Right cardiac atrium (tissue), 5 donors: Measurements from ENCODE around the gene CFAP68. TPM values are rescaled to one million over a fixed set of nuclear protein-coding genes. Genes with fewer than 3 reads are reported as not detected.

ENCODE experiments used
- ATAC-seq, 2 donors: fragments of 200-7000 bp; cut with Tn5 transposase; one replicate each; pipeline versions ENCODE4 v1.8.0 to v1.9.1; 2020; ENCODE audit warnings: moderate library complexity in 2 of 2, mild to moderate bottlenecking in 1 of 2
- DNase-seq, 3 donors: peaks; one replicate each; pipeline ENCODE4 v3.0.0-alpha.2; 2020
- H3K27ac ChIP-seq: one replicate; pipeline ENCODE4 v1.5.1; 2013; ENCODE audit warnings: mild to moderate bottlenecking, low read length, control low read depth, moderate library complexity
- H3K27me3 ChIP-seq: one replicate; pipeline ENCODE4 v1.6.1; 2013; ENCODE audit not compliant: control insufficient read depth, insufficient read depth
- H3K4me1 ChIP-seq: one replicate; pipeline ENCODE4 v1.6.1; 2013; ENCODE audit warnings: low read length; ENCODE audit not compliant: control insufficient read depth, insufficient read depth
- H3K4me3 ChIP-seq: one replicate; pipeline ENCODE4 v1.5.1; 2013; ENCODE audit warnings: low read length, control low read depth
- H3K9me3 ChIP-seq: one replicate; pipeline ENCODE4 v1.6.1; 2013; ENCODE audit warnings: low read length; ENCODE audit not compliant: control insufficient read depth
- WGBS: extraction: QIAGEN DNeasy Blood & Tissue Kit; methylation state at CpG from one replicate; pipeline ENCODE4 v1.1.7; 2013; 5-methylcytosine and 5-hydroxymethylcytosine counted together
- intact Hi-C, 4 donors: fragments of 100-400 bp; cut with DNase I; formaldehyde crosslinking; loops; one replicate each; pipeline versions ENCODE4 v1.11.0 to v1.14.0; 2022 to 2023
- long read RNA-seq, 4 donors: library from polyadenylated mRNA; unstranded; transcript quantifications; one replicate each; pipeline ENCODE4 v2.0.0, GENCODE V29; 2020 to 2021
- polyA plus RNA-seq: library from polyadenylated mRNA; stranded (reverse); fragments of 200-250 nt; gene quantifications from one replicate; pipeline ENCODE4 v1.2.3, GENCODE V29; 2013
- total RNA-seq, 4 donors: library from RNA; stranded (reverse); fragmentation: NEBNext Ultra II Directional; extraction: Animal tissue kit (Norgen Biotek cat#: 25700); gene quantifications; one replicate each; pipeline ENCODE4 v1.2.1, GENCODE V29; 2021
- donor health status: healthy with polysubstance abuse.
- donor health status: DM: no; HTN: yes; CAD: no.
- donor health status: DM: no; HTN: no; CAD: no.
- donor health status: DM: no; HTN: yes; CAD: no; lungs with severe emphysema.
- donor health status: DM: yes; HTN: yes; CAD: no.

The CFAP68 gene
- total RNA-seq (10 to 100 TPM; 22.8 to 51.1 (median 32.0) TPM), polyA plus RNA-seq (51.5 TPM)
- long read RNA-seq, donor 1, transcript C11orf1-202 (4 exons, 534 nt) = major isoform, 5 of 14 reads
- long read RNA-seq, donor 1, transcript C11orf1-201 (4 exons, 2,885 nt) = major isoform, 5 of 14 reads
- long read RNA-seq, donor 1, partial matches to known transcripts = 0 of 14 reads
- long read RNA-seq, donor 1, other reads (novel, unspliced or antisense) = 0 of 14 reads
- long read RNA-seq, donor 2, transcript C11orf1-202 (4 exons, 534 nt) = major isoform, 8 of 13 reads
- long read RNA-seq, donor 2, partial matches to known transcripts = 0 of 13 reads
- long read RNA-seq, donor 2, other reads (novel, unspliced or antisense) = 1 of 13 reads
- long read RNA-seq, donor 3, partial matches to known transcripts = 0 of 4 reads
- long read RNA-seq, donor 3, other reads (novel, unspliced or antisense) = 1 of 4 reads
- long read RNA-seq, donor 4, partial matches to known transcripts = 0 of 6 reads
- long read RNA-seq, donor 4, other reads (novel, unspliced or antisense) = 0 of 6 reads

- Histone ChIP-seq H3K9me3 (no peaks in the 10 kb centered on the region), H3K4me3 (peak within 1 kb of the TSS; percentile 64), H3K27ac (peak within 1 kb of the TSS; percentile 78), H3K27me3 (no peaks in the 10 kb centered on the region), H3K4me1 (no peaks in the 10 kb centered on the region)
- under 1% methylated on average over 55 of the region's 55 CpGs for WGBS
- ATAC-seq (peak; percentile 97 to 98), DNase-seq (peak; percentile 96 to 98 (median 97))
- intact Hi-C loops = loop anchor here (5.0 to 10.0 kb wide), 4 partner anchors 33 to 103 kb away; partner anchors contain the start of genes DIXDC1 (in 2 of the 4), CRYAB (in 1 of the 4) and HSPB2 (in 1 of the 4)
These were observed at the start of gene CFAP68, which contains the start of gene FDXACB1 for GRCh38 chr11:111878849-111879636. Gene CFAP68 (plus strand): TSS chr11:111879541. CDS start chr11:111879561, 20 bp downstream. Gene FDXACB1 (minus strand): TSS chr11:111879165. CDS start chr11:111879132, 33 bp downstream.

DNA sequence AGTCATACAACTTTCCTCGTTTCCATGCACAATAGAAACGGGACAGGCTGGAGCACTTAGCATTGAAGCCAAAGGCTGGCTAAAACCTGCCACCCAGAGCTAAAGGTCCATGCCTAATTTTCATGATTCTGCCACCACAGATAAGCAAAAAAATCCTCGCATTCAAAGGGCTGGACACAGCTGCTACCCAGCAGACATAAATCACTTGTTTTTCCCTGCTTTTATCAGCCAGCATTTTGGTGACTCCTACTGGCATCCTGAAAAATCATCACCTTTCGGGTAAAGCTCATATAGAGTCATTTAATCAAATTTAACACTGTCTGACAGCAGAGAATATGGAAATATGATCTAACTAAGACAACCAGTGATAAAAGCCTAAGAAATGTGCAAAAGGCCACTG, 45.8 kb upstream of the CFAP68 start:
- 44% methylated on average over 4 of the region's 4 CpGs for WGBS

DNA sequence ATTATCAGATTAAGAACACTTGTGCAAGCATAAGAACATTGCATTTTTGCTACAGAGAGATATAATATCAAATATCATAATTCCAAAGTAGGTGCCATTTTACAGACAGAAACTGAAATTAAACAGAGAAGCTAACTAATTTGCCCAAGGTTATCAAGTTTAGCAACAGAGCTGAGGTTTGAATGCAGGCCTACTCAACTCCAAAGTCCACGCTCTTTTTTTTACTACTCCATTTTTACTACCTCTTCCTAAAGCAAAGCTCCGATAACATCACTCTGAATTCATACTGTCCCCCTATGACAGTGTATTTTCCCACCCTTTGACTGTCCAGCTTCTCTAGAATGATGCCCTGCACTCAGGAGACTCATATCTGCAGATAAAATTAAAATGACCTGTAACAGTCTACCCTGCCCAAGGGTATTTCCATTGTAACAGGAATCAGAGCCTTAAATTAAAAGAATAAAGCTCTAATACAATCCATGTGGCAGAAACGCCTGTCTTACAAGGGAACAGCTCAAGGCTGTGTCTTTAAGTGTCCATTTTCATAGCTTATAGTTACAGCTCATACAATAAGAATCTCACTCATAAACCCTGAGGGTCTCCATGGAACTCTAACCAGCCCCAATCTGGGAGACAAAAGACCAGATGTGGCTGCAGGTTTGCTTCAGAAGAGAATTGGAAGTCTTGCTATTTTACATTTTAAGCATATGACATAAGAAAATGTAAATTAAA, 44.7 kb upstream of the CFAP68 start:
- intact Hi-C loops = loop anchor here (5.0 to 10.0 kb wide), 4 partner anchors 50 to 240 kb away; no protein-coding TSS in a partner anchor
- H3K27me3 ChIP-seq = no peaks in the 10 kb centered on the region
- peaks cover 2% of the 10 kb centered on the region for H3K4me1 ChIP-seq
- DNase-seq (no peak), ATAC-seq (no peak)
- H3K27ac ChIP-seq = no peak overlapping the region
- no peak overlapping the region for H3K4me3 ChIP-seq
- no peaks in the 10 kb centered on the region for H3K9me3 ChIP-seq
- WGBS = 91% methylated on average over 3 of the region's 3 CpGs

More for the DNA sequence above, 45.8 kb upstream of the CFAP68 start:
- DNase-seq (no peak), ATAC-seq (peak in 1 of 2 donors; percentile 31)
- intact Hi-C loops = loop anchor here (5.0 to 10.0 kb wide), 4 partner anchors 49 to 239 kb away; no protein-coding TSS in a partner anchor
- Histone ChIP-seq H3K4me3 (no peak overlapping the region), H3K4me1 (peaks cover 2% of the 10 kb centered on the region), H3K27ac (no peak overlapping the region), H3K27me3 (no peaks in the 10 kb centered on the region), H3K9me3 (no peaks in the 10 kb centered on the region)

GRCh38 chr11:111835665-111836064, 43.7 kb upstream of the CFAP68 start:
- ATAC-seq = no peak
- WGBS = 97% methylated on average over 7 of the region's 7 CpGs
- intact Hi-C loops = loop anchor here in 3 of 4 donors (10.0 kb wide), 3 partner anchors 51 to 241 kb away; no protein-coding TSS in a partner anchor
- Histone ChIP-seq H3K4me1 (peaks cover 2% of the 10 kb centered on the region), H3K9me3 (no peaks in the 10 kb centered on the region), H3K27me3 (no peaks in the 10 kb centered on the region), H3K27ac (peak overlapping the region; percentile 19), H3K4me3 (no peak overlapping the region)
- no peak for DNase-seq

GRCh38 chr11:111836162-111836561, 43.2 kb upstream of the CFAP68 start:
- peaks cover 2% of the 10 kb centered on the region for H3K4me1 ChIP-seq
- no peak for DNase-seq
- WGBS = 79% methylated on average over 1 of the region's 1 CpG
- no peak overlapping the region for H3K4me3 ChIP-seq
- H3K27ac ChIP-seq = no peak overlapping the region
- no peaks in the 10 kb centered on the region for H3K27me3 ChIP-seq
- no peak for ATAC-seq
- H3K9me3 ChIP-seq = no peaks in the 10 kb centered on the region
- intact Hi-C loops = loop anchor here in 3 of 4 donors (10.0 kb wide), 3 partner anchors 51 to 241 kb away; no protein-coding TSS in a partner anchor

DNA sequence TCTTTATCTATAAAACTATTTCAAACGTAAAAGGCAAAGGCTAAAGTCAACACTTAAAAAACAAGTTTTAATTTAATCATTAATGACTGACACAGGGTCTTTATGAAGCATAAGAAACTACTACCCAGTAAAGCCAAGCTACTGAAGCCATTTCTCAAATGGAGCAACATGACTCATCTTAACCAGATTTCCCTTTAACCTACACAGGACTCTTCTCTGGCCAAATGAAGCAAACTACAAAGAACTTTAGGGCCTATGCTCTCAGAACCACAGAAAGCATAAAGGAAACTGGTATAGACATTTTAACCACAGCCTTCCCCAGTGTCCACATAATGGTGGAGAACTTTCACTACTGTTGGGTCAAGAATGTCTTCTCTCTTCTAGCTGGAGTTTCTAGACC, 42.6 kb upstream of the CFAP68 start:
- no peak for DNase-seq
- H3K4me3 ChIP-seq = no peak overlapping the region
- intact Hi-C loops = loop anchor here in 3 of 4 donors (10.0 kb wide), 3 partner anchors 52 to 242 kb away; no protein-coding TSS in a partner anchor
- H3K27ac ChIP-seq = no peak overlapping the region
- 67% methylated on average over 1 of the region's 1 CpG for WGBS
- H3K9me3 ChIP-seq = no peaks in the 10 kb centered on the region
- ATAC-seq = no peak
- no peaks in the 10 kb centered on the region for H3K27me3 ChIP-seq
- H3K4me1 ChIP-seq = peaks cover 2% of the 10 kb centered on the region

DNA sequence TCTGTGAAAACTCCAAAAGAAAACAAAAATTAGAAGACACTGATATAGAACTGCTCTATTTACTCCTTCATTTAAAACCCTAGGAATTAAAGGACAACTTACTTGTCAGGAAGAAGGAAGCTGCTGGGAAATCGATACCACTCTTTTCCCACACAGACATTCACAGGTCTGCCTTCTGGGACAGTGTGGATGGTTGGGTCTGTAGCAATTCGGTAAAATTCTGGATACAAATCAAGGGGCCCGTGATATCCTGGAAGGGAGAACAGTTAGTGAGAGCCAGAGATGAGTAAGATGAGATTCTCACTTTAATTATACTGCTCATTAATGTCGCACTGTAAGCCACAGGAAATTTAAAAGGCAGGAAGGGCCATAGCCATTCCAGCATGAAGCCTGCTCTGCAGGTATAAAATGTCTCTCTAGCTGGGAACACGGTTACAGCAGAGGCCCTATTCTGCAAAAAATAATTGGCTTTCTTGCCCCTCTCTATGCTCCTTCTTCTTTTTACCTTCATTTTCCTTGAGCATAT, 41.9 kb upstream of the CFAP68 start:
- intact Hi-C loops = loop anchor here in 3 of 4 donors (10.0 kb wide), 3 partner anchors 53 to 243 kb away; no protein-coding TSS in a partner anchor
- no peak overlapping the region for H3K27ac ChIP-seq
- 87% methylated on average over 5 of the region's 5 CpGs for WGBS

GRCh38 chr11:111838054-111838453, 41.3 kb upstream of the CFAP68 start:
- ATAC-seq (no peak), DNase-seq (no peak)
- no peak overlapping the region for H3K4me3 ChIP-seq
- intact Hi-C loops = loop anchor here in 3 of 4 donors (10.0 kb wide), 3 partner anchors 53 to 243 kb away; no protein-coding TSS in a partner anchor
- WGBS = 89% methylated on average over 5 of the region's 5 CpGs
- no peaks in the 10 kb centered on the region for H3K27me3 ChIP-seq
- H3K27ac ChIP-seq = no peak overlapping the region
- peaks cover 2% of the 10 kb centered on the region for H3K4me1 ChIP-seq
- no peaks in the 10 kb centered on the region for H3K9me3 ChIP-seq

More for the DNA sequence above, 41.9 kb upstream of the CFAP68 start:
- H3K4me3 ChIP-seq = no peak overlapping the region
- H3K27me3 ChIP-seq = no peaks in the 10 kb centered on the region
- ATAC-seq = no peak
- H3K4me1 ChIP-seq = peaks cover 2% of the 10 kb centered on the region
- DNase-seq = no peak
- H3K9me3 ChIP-seq = no peaks in the 10 kb centered on the region

DNA sequence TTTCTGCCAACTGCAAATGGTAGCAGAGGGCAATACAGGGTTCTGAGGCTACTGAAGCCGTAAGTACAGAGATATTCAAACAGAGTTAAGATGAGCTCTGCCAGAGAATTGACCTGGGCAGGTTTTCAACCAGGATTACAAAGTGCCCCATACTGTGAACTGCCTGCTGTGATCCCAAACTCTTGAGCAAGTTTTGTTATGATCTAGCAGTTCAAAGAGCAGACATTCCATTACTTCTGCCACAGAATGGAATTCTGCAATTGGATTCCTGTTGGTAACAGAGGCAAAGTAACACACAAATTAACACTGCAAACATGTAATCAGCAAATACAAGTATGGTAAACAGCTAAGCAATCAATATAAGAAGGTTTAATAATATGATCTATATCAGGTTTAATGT, 39.2 kb upstream of the CFAP68 start:
- Histone ChIP-seq H3K4me3 (no peak overlapping the region), H3K27me3 (no peaks in the 10 kb centered on the region), H3K4me1 (no peaks in the 10 kb centered on the region), H3K9me3 (no peaks in the 10 kb centered on the region), H3K27ac (no peak overlapping the region)
- ATAC-seq (no peak), DNase-seq (no peak)
- 74% methylated on average over 1 of the region's 1 CpG for WGBS
- intact Hi-C loops = loop anchor here in 3 of 4 donors (5.0 to 10.0 kb wide), 5 partner anchors 238 to 275 kb away; partner anchors contain the start of gene SIK2 (in 2 of the 3)
